ENCODE results near the gene CHPF.

CHPF gene

DNA sequence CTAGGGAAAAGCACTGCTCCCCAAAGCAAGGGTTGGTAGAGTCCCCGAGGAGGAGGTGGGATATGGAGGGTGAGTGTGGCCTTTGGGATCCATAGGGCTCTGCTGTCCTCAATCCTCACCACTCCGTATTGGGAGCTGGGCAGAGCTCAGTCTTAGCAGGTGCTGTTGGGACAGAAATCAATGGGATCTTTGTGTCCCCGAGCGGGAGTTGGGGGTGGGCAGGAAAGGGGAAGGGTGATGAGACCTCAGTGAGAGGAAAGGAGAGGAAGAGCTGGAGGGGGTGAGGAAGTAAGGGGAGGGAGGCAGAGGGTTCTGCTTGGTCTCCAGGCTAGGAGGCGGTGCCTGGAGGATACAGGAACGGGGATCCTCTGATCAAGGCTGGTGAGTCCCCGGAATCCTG lies 26.7 kb downstream of the CHPF start:
- no peak overlapping the region for H3K4me3 ChIP-seq (replicated peaks; ENCODE audit: insufficient read depth, low read length)
- peaks cover 79% of the 10 kb centered on the region for H3K27me3 ChIP-seq (ENCODE audit: insufficient read depth, poor library complexity, severe bottlenecking)

DNA sequence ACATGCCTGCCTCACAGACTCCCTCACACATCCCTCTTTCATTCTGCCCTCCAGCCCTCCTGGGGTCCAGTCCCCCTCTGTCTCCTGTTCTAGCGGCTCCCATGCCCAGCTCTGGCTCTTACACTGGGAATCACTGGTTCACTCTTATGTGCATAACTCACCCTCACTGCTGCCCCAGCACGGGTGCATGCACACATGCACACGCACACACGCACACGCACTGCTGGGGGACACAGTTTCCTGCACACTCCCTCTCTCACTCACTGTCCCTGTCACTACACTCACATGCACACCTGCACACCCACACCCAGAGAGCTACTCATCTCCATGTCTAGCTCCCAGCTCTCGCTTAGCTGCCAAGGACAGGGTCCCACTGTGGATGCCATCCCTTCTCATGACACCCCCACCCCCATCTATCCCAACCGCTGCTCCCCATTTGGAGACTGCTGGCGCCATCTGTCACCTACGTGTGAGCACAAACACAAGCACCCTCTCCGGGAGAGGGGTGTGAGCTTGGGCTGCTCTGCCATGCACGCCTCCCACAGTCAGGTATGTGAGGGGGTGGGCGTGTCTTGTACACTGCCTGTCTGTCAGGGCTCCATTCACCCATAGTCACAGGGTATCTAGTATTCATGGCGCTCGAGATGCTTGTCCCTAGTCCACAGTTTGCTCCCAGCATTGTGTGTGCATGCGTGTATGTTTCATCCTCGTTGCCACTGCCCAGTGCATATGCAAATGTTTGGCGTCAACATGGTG lies 27.6 kb downstream of the CHPF start:
- Histone ChIP-seq H3K27me3 (ENCODE audit: insufficient read depth, poor library complexity, severe bottlenecking) (peaks cover 76% of the 10 kb centered on the region), H3K27ac (replicated peaks) (no peak overlapping the region), H3K4me3 (replicated peaks; ENCODE audit: insufficient read depth, low read length) (no peak overlapping the region)
- TF ChIP-seq SPI1 (IDR thresholded peaks at IDR 0.05; ENCODE audit: borderline replicate concordance, low read depth) = no peak
- no peak for TF ChIP-seq GABPA (IDR thresholded peaks at IDR 0.05; ENCODE audit: low read depth)
- TF ChIP-seq POLR2AphosphoS5 (IDR thresholded peaks at IDR 0.05; ENCODE audit: low read depth) = no peak
- TF ChIP-seq, protein P1, sequence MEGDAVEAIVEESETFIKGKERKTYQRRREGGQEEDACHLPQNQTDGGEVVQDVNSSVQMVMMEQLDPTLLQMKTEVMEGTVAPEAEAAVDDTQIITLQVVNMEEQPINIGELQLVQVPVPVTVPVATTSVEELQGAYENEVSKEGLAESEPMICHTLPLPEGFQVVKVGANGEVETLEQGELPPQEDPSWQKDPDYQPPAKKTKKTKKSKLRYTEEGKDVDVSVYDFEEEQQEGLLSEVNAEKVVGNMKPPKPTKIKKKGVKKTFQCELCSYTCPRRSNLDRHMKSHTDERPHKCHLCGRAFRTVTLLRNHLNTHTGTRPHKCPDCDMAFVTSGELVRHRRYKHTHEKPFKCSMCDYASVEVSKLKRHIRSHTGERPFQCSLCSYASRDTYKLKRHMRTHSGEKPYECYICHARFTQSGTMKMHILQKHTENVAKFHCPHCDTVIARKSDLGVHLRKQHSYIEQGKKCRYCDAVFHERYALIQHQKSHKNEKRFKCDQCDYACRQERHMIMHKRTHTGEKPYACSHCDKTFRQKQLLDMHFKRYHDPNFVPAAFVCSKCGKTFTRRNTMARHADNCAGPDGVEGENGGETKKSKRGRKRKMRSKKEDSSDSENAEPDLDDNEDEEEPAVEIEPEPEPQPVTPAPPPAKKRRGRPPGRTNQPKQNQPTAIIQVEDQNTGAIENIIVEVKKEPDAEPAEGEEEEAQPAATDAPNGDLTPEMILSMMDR (IDR thresholded peaks at IDR 0.05; ENCODE audit: insufficient read depth, low read length) = no peak
- TF ChIP-seq, protein P2, sequence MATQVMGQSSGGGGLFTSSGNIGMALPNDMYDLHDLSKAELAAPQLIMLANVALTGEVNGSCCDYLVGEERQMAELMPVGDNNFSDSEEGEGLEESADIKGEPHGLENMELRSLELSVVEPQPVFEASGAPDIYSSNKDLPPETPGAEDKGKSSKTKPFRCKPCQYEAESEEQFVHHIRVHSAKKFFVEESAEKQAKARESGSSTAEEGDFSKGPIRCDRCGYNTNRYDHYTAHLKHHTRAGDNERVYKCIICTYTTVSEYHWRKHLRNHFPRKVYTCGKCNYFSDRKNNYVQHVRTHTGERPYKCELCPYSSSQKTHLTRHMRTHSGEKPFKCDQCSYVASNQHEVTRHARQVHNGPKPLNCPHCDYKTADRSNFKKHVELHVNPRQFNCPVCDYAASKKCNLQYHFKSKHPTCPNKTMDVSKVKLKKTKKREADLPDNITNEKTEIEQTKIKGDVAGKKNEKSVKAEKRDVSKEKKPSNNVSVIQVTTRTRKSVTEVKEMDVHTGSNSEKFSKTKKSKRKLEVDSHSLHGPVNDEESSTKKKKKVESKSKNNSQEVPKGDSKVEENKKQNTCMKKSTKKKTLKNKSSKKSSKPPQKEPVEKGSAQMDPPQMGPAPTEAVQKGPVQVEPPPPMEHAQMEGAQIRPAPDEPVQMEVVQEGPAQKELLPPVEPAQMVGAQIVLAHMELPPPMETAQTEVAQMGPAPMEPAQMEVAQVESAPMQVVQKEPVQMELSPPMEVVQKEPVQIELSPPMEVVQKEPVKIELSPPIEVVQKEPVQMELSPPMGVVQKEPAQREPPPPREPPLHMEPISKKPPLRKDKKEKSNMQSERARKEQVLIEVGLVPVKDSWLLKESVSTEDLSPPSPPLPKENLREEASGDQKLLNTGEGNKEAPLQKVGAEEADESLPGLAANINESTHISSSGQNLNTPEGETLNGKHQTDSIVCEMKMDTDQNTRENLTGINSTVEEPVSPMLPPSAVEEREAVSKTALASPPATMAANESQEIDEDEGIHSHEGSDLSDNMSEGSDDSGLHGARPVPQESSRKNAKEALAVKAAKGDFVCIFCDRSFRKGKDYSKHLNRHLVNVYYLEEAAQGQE (IDR thresholded peaks at IDR 0.05; ENCODE audit: insufficient replicate concordance, low read depth) = no peak
- DNase-seq (ENCODE audit: low read depth in 1 of 2, low spot score in 1 of 2) = no peak

More for the DNA sequence above, 26.7 kb downstream of the CHPF start:
- no peak for TF ChIP-seq SPI1 (IDR thresholded peaks at IDR 0.05; ENCODE audit: borderline replicate concordance, low read depth)
- no peak for TF ChIP-seq POLR2AphosphoS5 (IDR thresholded peaks at IDR 0.05; ENCODE audit: low read depth)
- no peak for TF ChIP-seq GABPA (IDR thresholded peaks at IDR 0.05; ENCODE audit: low read depth)
- no peak overlapping the region for H3K27ac ChIP-seq (replicated peaks)
- DNase-seq (ENCODE audit: low read depth in 1 of 2, low spot score in 1 of 2) = no peak

DNA sequence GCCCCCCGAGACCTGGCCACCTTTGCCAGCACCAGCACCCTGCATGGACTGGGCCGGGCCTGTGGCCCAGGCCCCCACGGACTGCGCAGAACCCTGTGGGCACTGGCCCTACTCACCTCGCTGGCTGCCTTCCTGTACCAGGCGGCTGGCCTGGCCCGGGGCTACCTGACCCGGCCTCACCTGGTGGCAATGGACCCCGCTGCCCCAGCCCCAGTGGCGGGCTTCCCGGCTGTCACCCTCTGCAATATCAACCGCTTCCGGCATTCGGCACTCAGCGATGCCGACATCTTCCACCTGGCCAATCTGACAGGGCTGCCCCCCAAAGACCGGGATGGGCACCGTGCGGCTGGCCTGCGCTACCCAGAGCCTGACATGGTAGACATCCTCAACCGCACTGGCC lies 28.8 kb downstream of the CHPF start:
- peaks cover 77% of the 10 kb centered on the region for H3K27me3 ChIP-seq (ENCODE audit: insufficient read depth, poor library complexity, severe bottlenecking)
- DNase-seq (ENCODE audit: low read depth in 1 of 2, low spot score in 1 of 2) = no peak
- H3K4me3 ChIP-seq (replicated peaks; ENCODE audit: insufficient read depth, low read length) = no peak overlapping the region
- TF ChIP-seq, protein P1 (IDR thresholded peaks at IDR 0.05; ENCODE audit: insufficient read depth, low read length) = no peak
- TF ChIP-seq, protein P2 (IDR thresholded peaks at IDR 0.05; ENCODE audit: insufficient replicate concordance, low read depth) = no peak
- TF ChIP-seq POLR2AphosphoS5 (IDR thresholded peaks at IDR 0.05; ENCODE audit: low read depth) = no peak
- no peak for TF ChIP-seq SPI1 (IDR thresholded peaks at IDR 0.05; ENCODE audit: borderline replicate concordance, low read depth)
- TF ChIP-seq GABPA (IDR thresholded peaks at IDR 0.05; ENCODE audit: low read depth) = no peak
- H3K27ac ChIP-seq (replicated peaks) = no peak overlapping the region

DNA sequence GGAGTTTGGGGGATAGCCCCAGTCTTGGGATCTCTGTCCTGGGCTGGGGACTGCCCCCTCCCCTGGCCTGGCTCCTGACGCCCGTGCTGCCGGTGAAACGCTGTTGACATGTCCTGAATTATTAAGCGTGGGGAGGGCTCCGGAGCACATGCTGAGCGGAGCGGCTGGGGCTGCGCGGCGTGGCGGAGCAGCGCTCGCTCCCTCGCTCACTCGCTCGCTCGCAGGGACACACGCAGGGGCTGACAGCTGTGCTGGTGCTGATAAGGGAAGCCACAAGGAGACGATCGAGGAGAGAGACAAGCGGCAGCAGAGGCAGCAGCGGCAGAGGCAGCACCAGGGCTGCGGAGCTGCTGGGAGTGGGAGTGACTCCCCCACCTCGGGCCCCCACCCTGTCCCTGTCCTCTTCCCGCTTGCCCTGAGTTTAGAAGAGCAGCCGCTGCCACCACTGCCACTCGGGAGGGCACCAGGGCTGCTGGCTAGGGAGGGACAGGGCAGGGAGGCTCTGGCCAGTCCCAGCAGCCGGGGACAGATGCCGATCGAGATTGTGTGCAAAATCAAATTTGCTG lies 29.3 kb downstream of the CHPF start, which contains the start of gene ASIC4:
Gene ASIC4, plus strand, starts transcription at position 287 of the 566 bp plus-strand sequence. Its CDS starts 243 bp downstream, at position 530.
- peak in 1 of 2 experiments; percentile 54 for DNase-seq (ENCODE audit: low read depth in 1 of 2, low spot score in 1 of 2)
- no peak for TF ChIP-seq GABPA (IDR thresholded peaks at IDR 0.05; ENCODE audit: low read depth)
- Histone ChIP-seq H3K27me3 (ENCODE audit: insufficient read depth, poor library complexity, severe bottlenecking) (peaks cover 76% of the 10 kb centered on the region), H3K27ac (replicated peaks) (no peak within 1 kb of the TSS), H3K4me3 (replicated peaks; ENCODE audit: insufficient read depth, low read length) (no peak within 1 kb of the TSS)

All from HL-60 (cell line).